GM12873 (cell line): ENCODE measurements around the gene NEGR1.

Experiments used
- TF ChIP-seq, protein P1 (sequence below): IDR thresholded peaks from 2 replicates; pipeline ENCODE4 v1.5.1; 2012; ENCODE audit warnings: low read depth, mild to moderate bottlenecking, moderate library complexity, low read length, control low read depth; ENCODE audit not compliant: insufficient read depth; ENCODE audit errors: missing control alignments

Gene NEGR1

DNA sequence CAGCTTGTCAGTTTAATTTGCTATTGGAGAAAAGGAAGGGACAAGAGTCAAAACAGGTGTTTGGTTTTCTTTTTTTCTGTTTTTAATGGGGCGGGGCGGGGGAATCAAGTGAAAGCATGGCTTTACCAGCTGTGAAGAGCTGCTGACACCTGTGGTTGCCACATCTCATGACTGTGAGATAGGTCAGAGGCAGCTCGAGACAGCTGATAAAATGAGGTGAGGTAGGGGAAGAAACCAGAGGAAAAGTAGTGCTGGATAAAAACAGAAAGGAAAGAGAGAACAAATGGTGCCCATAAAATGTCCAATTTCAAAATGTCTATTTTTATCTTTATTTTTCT lies 272.3 kb downstream of the NEGR1 start:
- TF ChIP-seq, protein P1, sequence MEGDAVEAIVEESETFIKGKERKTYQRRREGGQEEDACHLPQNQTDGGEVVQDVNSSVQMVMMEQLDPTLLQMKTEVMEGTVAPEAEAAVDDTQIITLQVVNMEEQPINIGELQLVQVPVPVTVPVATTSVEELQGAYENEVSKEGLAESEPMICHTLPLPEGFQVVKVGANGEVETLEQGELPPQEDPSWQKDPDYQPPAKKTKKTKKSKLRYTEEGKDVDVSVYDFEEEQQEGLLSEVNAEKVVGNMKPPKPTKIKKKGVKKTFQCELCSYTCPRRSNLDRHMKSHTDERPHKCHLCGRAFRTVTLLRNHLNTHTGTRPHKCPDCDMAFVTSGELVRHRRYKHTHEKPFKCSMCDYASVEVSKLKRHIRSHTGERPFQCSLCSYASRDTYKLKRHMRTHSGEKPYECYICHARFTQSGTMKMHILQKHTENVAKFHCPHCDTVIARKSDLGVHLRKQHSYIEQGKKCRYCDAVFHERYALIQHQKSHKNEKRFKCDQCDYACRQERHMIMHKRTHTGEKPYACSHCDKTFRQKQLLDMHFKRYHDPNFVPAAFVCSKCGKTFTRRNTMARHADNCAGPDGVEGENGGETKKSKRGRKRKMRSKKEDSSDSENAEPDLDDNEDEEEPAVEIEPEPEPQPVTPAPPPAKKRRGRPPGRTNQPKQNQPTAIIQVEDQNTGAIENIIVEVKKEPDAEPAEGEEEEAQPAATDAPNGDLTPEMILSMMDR, result no peak

DNA sequence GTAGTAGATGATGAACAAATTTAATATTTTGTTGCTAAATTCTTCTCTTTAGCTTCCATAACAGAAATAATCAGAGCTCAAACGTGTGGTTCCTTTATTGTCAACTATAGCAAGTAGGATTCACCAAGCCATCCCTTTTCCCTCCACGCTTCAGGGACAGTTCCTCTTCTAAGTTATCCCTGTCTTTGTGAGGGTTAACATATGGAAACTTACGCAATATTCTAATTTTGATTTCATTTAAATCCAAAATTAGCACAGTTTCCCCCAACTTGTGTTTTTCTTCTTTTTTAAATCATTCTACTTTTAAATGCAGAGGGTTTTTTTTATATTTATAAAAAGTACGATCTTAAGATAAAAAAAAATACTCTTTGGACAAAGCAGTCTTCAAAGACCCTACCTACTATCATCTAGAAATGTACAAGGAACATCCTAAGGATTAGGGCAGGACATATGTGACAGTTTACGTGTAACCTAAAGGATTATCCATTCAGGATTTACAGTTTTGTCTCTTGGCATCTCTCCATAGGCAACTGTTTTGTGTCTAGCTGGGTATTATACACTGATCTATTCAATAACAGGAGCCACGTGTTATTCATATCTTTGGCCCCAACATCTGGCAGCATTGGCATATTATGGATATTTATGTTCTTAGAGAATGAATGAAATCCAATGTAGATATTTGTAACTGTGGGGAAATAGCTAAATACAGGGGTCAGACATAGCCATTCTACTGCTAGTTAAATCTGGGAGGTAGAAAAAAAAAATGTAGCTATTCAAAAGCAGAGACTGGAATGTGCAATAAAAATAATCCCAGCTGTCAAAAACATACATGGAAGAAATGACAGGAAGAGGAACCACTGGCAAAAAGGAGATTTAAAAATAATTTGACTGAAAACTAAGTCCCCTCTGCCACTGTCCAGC lies 272.9 kb downstream of the NEGR1 start:
- TF ChIP-seq, protein P1, result no peak

- TF ChIP-seq, protein P1, result no peak
Observed at GRCh38 chr1:72007312-72007711, 275.0 kb downstream of the NEGR1 start.

GRCh38 chr1:72006092-72006491 lies 276.2 kb downstream of the NEGR1 start:
- TF ChIP-seq, protein P1, result no peak

DNA sequence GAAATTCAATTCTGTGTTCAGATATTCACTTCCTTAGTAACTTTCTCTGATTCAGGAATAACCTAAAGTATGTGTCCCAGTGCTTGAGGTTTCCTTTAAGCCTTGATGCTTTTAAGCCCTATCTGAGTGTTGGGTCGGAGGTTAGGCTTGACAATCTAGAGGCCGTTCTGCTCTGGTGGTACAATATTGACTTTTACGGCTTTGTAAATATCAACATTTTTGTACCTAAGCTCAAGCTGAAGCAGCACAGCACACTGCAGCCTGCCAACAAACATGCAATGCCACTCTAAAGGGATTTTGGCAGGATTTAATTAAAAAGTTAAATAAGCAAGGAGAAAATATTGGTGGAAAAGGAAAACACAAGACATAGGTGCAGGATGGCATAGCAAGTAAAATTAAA lies 279.2 kb downstream of the NEGR1 start:
- TF ChIP-seq, protein P1, result no peak

- TF ChIP-seq, protein P1, result no peak
Observed at GRCh38 chr1:72000809-72001208, 281.5 kb downstream of the NEGR1 start.

DNA sequence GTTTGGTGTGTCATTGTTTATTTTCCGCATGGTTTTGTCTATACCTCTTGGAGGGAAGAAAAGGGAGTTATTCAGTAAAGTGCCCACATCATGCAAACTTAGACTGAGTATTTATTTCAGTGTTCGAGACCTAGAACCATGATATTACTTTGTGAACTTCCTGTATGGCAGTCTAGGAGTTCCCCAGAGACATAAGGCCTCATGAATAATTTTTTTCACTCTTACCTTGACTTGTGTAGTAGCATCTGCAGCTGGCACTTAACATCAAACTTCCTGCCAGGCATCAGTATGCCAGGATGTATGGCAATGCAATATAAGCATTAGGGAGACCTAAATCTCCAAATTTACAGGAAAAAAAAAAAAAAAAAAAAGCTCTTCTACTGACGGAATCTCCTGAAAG lies 287.7 kb downstream of the NEGR1 start:
- TF ChIP-seq, protein P1, result no peak
